Ectodermal cell (in vitro differentiated cells): ENCODE data around the gene LLGL1. TPM values are rescaled to one million over a fixed set of nuclear protein-coding genes. Genes with fewer than 3 reads are reported as not detected.
A peak's percentile ranks its signal among the peaks of the same experiment; 100 is the strongest.

Source experiments
- H3K27ac ChIP-seq: 2 replicates; pipeline ENCODE4 v1.7.0; 2013; ENCODE audit warnings: mild to moderate bottlenecking, low read depth, low read length; ENCODE audit not compliant: insufficient read depth, poor library complexity, severe bottlenecking
- H3K27me3 ChIP-seq: 2 replicates; pipeline ENCODE4 v1.7.0; 2013; ENCODE audit warnings: mild to moderate bottlenecking, low read length; ENCODE audit not compliant: insufficient read depth, control insufficient read depth, poor library complexity, severe bottlenecking
- H3K36me3 ChIP-seq: one replicate; pipeline ENCODE4 v1.7.0; 2013; ENCODE audit warnings: low read length; ENCODE audit not compliant: control insufficient read depth, insufficient read depth
- H3K4me1 ChIP-seq: one replicate; pipeline ENCODE4 v1.7.0; 2013; ENCODE audit warnings: low read length; ENCODE audit not compliant: control insufficient read depth, insufficient read depth
- H3K4me3 ChIP-seq: 2 replicates; pipeline ENCODE4 v1.7.0; 2013; ENCODE audit warnings: low read depth, low read length, control low read depth; ENCODE audit not compliant: insufficient read depth
- H3K9me3 ChIP-seq: 2 replicates; pipeline ENCODE4 v1.7.0; 2013; ENCODE audit warnings: mild to moderate bottlenecking, low read length, moderate library complexity; ENCODE audit not compliant: control insufficient read depth
- WGBS, 2 experiments: methylation state at CpG; one replicate each; pipeline ENCODE4 v1.1.7; 2013; ENCODE audit warnings: missing lambda C conversion rate in 2 of 2; 5-methylcytosine and 5-hydroxymethylcytosine counted together
- polyA plus RNA-seq, 4 experiments: library from polyadenylated mRNA; stranded (reverse); fragments of 50-300 nt; gene quantifications; one replicate each; pipeline ENCODE4 v1.2.3, GENCODE V29; 2013

The LLGL1 gene
- 132 TPM for polyA plus RNA-seq (2013, experiment 1 of 4)
- 132 TPM for polyA plus RNA-seq (2013, experiment 2 of 4)
- 111 TPM for polyA plus RNA-seq (2013, experiment 3 of 4)
- polyA plus RNA-seq (2013, experiment 4 of 4): 119 TPM

- H3K36me3 ChIP-seq: no peaks in the 10 kb centered on the region
Measured at GRCh38 chr17:18225121-18225641, at the start of gene LLGL1. Gene LLGL1, plus strand, starts transcription at chr17:18225635. Its CDS starts 48 bp downstream, at chr17:18225683.

DNA sequence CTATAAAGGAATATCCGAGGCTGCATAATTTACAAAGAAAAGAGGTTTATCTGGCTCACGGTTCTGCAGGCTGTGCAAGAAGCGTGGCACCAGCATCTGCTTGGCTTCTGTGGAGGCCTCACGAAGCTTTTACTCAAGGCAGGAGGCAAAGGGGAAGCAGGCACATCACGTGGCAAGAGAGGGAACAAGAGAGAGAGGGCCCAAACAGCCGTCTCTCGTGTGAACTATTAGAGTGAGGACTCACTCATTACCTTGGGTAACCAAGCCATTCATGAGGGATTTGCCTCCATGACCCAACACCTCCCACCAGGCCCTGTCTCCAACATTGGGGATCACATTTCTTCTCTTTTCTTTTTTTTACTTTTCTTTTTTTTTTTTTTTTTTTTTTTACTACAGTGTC, 49.3 kb upstream of the LLGL1 start:
- WGBS, 2 experiments: 86 to 89% methylated on average over 7 of the region's 7 CpGs

More at GRCh38 chr17:18225121-18225641, at the start of gene LLGL1:
- 0% methylated on average over 60 of the region's 60 CpGs for WGBS, 2 experiments
- H3K9me3 ChIP-seq: no peaks in the 10 kb centered on the region
- H3K4me3 ChIP-seq: peak within 1 kb of the TSS; percentile 85
- no peaks in the 10 kb centered on the region for H3K27me3 ChIP-seq
- peaks cover 46% of the 10 kb centered on the region for H3K4me1 ChIP-seq
- H3K27ac ChIP-seq: peak within 1 kb of the TSS; percentile 100

DNA sequence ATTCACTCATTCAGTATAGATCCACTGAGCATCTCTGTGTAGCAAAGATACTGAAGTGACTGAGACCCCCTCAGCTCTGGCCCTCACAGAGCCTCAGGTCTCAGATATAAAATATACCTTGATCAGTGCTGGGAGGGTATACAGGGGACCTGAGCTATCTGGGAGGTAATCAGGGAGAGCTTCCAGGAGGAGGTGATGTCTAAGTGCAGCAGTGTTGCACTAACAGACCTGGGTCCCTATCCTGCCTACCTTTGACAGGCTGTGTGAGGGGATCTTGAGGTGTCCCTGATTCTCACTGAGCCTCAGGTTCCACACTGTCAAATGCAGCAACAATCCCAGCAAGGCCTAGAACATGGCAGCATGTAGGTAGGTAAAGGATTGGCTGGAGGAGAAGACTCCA, 48.3 kb upstream of the LLGL1 start:
- no peak overlapping the region for H3K27ac ChIP-seq
- no peaks in the 10 kb centered on the region for H3K9me3 ChIP-seq
- H3K4me3 ChIP-seq: no peak overlapping the region
- no peaks in the 10 kb centered on the region for H3K36me3 ChIP-seq
- H3K4me1 ChIP-seq: peaks cover 21% of the 10 kb centered on the region
- H3K27me3 ChIP-seq: no peaks in the 10 kb centered on the region

More for the DNA sequence above, 49.3 kb upstream of the LLGL1 start:
- H3K9me3 ChIP-seq: no peaks in the 10 kb centered on the region
- H3K4me1 ChIP-seq: peaks cover 18% of the 10 kb centered on the region
- H3K27me3 ChIP-seq: no peaks in the 10 kb centered on the region
- no peaks in the 10 kb centered on the region for H3K36me3 ChIP-seq
- H3K27ac ChIP-seq: no peak overlapping the region
- H3K4me3 ChIP-seq: no peak overlapping the region

GRCh38 chr17:18177722-18178121, 47.7 kb upstream of the LLGL1 start:
- H3K9me3 ChIP-seq: no peaks in the 10 kb centered on the region
- no peak overlapping the region for H3K27ac ChIP-seq
- H3K4me1 ChIP-seq: peaks cover 24% of the 10 kb centered on the region
- H3K27me3 ChIP-seq: no peaks in the 10 kb centered on the region
- H3K36me3 ChIP-seq: no peaks in the 10 kb centered on the region
- no peak overlapping the region for H3K4me3 ChIP-seq
- 86 to 87% methylated on average over 8 of the region's 8 CpGs for WGBS, 2 experiments

GRCh38 chr17:18179196-18179595, 46.2 kb upstream of the LLGL1 start:
- Histone ChIP-seq H3K27me3 (no peaks in the 10 kb centered on the region), H3K27ac (no peak overlapping the region), H3K4me1 (peaks cover 24% of the 10 kb centered on the region), H3K4me3 (no peak overlapping the region), H3K36me3 (no peaks in the 10 kb centered on the region), H3K9me3 (no peaks in the 10 kb centered on the region)
- 88 to 89% methylated on average over 1 of the region's 1 CpG for WGBS, 2 experiments

GRCh38 chr17:18179804-18180203, 45.6 kb upstream of the LLGL1 start:
- no peak overlapping the region for H3K4me3 ChIP-seq
- H3K27me3 ChIP-seq: no peaks in the 10 kb centered on the region
- H3K9me3 ChIP-seq: no peaks in the 10 kb centered on the region
- H3K36me3 ChIP-seq: no peaks in the 10 kb centered on the region
- no peak overlapping the region for H3K27ac ChIP-seq
- H3K4me1 ChIP-seq: peaks cover 24% of the 10 kb centered on the region
- 94 to 97% methylated on average over 7 of the region's 7 CpGs for WGBS, 2 experiments

GRCh38 chr17:18181358-18181757, 44.1 kb upstream of the LLGL1 start:
- no peaks in the 10 kb centered on the region for H3K9me3 ChIP-seq
- no peaks in the 10 kb centered on the region for H3K27me3 ChIP-seq
- no peak overlapping the region for H3K27ac ChIP-seq
- WGBS, 2 experiments: 94 to 95% methylated on average over 5 of the region's 5 CpGs
- H3K4me1 ChIP-seq: peaks cover 22% of the 10 kb centered on the region
- H3K4me3 ChIP-seq: no peak overlapping the region
- no peaks in the 10 kb centered on the region for H3K36me3 ChIP-seq

DNA sequence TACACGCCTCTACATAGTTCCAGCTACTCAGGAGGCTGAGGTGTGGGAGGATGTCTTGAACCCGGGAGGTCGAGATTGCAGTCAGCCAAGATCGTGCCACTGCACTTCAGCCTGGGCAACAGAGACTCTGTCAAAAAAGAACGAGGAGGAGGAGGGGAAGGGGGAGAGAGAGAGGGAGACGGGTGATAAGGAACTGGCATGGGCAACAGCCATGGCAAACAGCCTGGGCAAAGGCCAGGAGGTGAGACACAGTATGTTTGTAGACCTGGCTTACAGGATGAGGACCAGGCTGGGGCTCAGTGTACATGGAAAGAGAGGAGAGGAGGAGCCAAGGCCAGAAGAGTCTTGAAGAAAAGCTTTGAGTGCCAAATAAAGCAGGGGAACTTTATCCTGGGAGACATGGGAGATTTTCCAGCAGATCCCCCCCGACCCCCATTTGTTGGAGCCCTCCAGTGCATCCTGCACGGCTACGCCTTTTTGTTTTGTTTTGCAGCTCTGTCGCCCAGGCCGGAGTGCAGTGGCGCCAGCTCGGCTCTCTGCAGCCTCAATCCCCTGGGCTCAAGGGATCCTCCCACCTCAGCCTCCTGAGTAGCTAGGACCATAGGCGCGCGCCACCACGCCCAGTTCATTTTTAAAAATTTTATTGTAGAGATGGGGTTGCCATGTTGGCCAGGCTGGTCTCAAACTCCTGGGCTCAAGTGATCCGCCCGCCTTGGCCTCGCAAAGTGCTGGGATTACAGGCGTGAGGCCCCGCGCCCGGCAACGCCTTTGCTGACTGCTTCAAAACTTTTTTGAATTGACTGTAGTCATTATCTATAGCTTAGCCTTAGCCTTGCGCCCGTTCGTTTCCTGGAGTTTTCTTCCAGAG, 43.1 kb upstream of the LLGL1 start:
- Histone ChIP-seq H3K36me3 (no peaks in the 10 kb centered on the region), H3K4me3 (peak overlapping the region; percentile 91), H3K4me1 (peaks cover 25% of the 10 kb centered on the region), H3K9me3 (no peaks in the 10 kb centered on the region), H3K27me3 (no peaks in the 10 kb centered on the region), H3K27ac (peak overlapping the region; percentile 97)
- WGBS, 2 experiments: 48 to 51% methylated on average over 28 of the region's 28 CpGs

DNA sequence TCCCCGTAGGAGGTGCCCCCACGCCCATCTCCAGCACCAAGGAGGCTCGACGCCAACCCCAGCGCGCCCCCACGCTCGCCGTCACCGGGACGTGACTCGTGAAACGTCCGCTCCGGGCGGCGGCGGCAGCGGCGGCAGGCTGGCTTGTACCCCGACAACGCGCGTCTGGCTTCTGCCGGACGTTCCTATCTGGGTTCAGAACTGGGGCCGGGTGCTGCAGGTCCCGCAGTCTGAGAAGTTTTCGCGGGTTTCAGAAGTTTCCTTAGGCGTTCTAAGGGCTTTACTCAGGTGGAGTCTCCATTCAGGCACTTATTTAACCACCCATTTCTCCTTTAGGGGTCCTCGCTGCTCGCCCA, 42.5 kb upstream of the LLGL1 start:
- peaks cover 22% of the 10 kb centered on the region for H3K4me1 ChIP-seq

GRCh38 chr17:18183334-18184142, 41.9 kb upstream of the LLGL1 start, which contains the start of gene ALKBH5:
Gene ALKBH5, plus strand, starts transcription at chr17:18183828. Its CDS starts 416 bp downstream, at chr17:18184244.
- Histone ChIP-seq H3K36me3 (peaks cover 4% of the 10 kb centered on the region), H3K9me3 (no peaks in the 10 kb centered on the region), H3K4me3 (peak within 1 kb of the TSS; percentile 91), H3K27ac (peak within 1 kb of the TSS; percentile 97), H3K27me3 (no peaks in the 10 kb centered on the region), H3K4me1 (peaks cover 22% of the 10 kb centered on the region)
- WGBS, 2 experiments: 0% methylated on average over 98 of the region's 98 CpGs

More for the DNA sequence above, 42.5 kb upstream of the LLGL1 start:
- H3K27ac ChIP-seq: peak overlapping the region; percentile 97
- no peaks in the 10 kb centered on the region for H3K27me3 ChIP-seq
- peaks cover 4% of the 10 kb centered on the region for H3K36me3 ChIP-seq
- WGBS, 2 experiments: 0% methylated on average over 33 of the region's 33 CpGs
- no peaks in the 10 kb centered on the region for H3K9me3 ChIP-seq
- peak overlapping the region; percentile 91 for H3K4me3 ChIP-seq
